Heart left ventricle (tissue), 13 donors: Measurements from ENCODE around the gene PAK3.

ENCODE experiments used
- CTCF ChIP-seq, 12 donors: fragments of 200-600 bp; sonication (generic) in 4 of 12; IDR thresholded peaks; one replicate each; pipeline versions ENCODE4 v1.5.0 to v1.8.0; 2018 to 2022; ENCODE audit warnings: antibody characterized with exemption in 12 of 12, mild to moderate bottlenecking in 5 of 12
- POLR2A ChIP-seq, 2 donors: fragments of 450-650 bp; IDR thresholded peaks; one replicate each; pipeline ENCODE4 v1.6.1; 2017; ENCODE audit warnings: antibody characterized with exemption in 2 of 2, mild to moderate bottlenecking in 2 of 2, moderate library complexity in 2 of 2
- donor health status: ischemic (EF 13 %, LVEDD 7.1; RV severe dilation, severe dysfunction).
- donor health status: DM: no; HTN: yes; CAD: no.
- donor health status: DM: no; HTN: no; CAD: no.
- donor health status: ischemic (EF 25% LVEDD 6.9; RV normal size, moderate dysfunction).
- donor health status: ischemic (EF 25% LVEDD 5.7; RV mildly dilated, moderate dysfunction).
- donor health status: ischemic (EF 35%, LVEDD 5.7; RV mildly dilated, moderate dysfunction).
- donor health status: nonischemic (EF 11% LVEDD 7.7; RV severe dilation, severe dysfunction).
- donor health status: DM: yes; HTN: yes; CAD: no.
- donor health status: PGD.
- donor health status: ischemic (EF 29% LVEDD 5.4; RV normal size, mild dysfunction).
- donor health status: nonischemic (EF 23%, LVEDD 6.1; RV moderate dilation, normal function).

- TF ChIP-seq POLR2A (IDR thresholded peaks at IDR 0.05): no peak
- TF ChIP-seq CTCF (IDR thresholded peaks at IDR 0.05): no peak
Measured at GRCh38 chrX:111123125-111123524, 27.1 kb downstream of the PAK3 start.
